Measurements from ENCODE around the gene PIAS1.

GRCh38 chr15:68020685-68021084 lies 33.4 kb upstream of the PIAS1 start:
- TF ChIP-seq, protein P1, sequence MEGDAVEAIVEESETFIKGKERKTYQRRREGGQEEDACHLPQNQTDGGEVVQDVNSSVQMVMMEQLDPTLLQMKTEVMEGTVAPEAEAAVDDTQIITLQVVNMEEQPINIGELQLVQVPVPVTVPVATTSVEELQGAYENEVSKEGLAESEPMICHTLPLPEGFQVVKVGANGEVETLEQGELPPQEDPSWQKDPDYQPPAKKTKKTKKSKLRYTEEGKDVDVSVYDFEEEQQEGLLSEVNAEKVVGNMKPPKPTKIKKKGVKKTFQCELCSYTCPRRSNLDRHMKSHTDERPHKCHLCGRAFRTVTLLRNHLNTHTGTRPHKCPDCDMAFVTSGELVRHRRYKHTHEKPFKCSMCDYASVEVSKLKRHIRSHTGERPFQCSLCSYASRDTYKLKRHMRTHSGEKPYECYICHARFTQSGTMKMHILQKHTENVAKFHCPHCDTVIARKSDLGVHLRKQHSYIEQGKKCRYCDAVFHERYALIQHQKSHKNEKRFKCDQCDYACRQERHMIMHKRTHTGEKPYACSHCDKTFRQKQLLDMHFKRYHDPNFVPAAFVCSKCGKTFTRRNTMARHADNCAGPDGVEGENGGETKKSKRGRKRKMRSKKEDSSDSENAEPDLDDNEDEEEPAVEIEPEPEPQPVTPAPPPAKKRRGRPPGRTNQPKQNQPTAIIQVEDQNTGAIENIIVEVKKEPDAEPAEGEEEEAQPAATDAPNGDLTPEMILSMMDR (IDR thresholded peaks at IDR 0.05) = no peak
- TF ChIP-seq POLR2A (IDR thresholded peaks at IDR 0.05) = no peak
